HG02588 (cell line): ENCODE measurements around the gene LYPD3.
"Not testable (repeated sequence)": the region's sequence is repeated elsewhere in the genome, so short reads cannot be mapped to it uniquely, and the experiment has no call there.

Experiments used
- ATAC-seq: cut with Tn5 transposase; IDR thresholded peaks from one replicate; pipeline ENCODE4 v1.9.1; 2021; ENCODE audit warnings: mild to moderate bottlenecking, moderate library complexity; ENCODE audit not compliant: unreplicated experiment

Gene LYPD3

DNA sequence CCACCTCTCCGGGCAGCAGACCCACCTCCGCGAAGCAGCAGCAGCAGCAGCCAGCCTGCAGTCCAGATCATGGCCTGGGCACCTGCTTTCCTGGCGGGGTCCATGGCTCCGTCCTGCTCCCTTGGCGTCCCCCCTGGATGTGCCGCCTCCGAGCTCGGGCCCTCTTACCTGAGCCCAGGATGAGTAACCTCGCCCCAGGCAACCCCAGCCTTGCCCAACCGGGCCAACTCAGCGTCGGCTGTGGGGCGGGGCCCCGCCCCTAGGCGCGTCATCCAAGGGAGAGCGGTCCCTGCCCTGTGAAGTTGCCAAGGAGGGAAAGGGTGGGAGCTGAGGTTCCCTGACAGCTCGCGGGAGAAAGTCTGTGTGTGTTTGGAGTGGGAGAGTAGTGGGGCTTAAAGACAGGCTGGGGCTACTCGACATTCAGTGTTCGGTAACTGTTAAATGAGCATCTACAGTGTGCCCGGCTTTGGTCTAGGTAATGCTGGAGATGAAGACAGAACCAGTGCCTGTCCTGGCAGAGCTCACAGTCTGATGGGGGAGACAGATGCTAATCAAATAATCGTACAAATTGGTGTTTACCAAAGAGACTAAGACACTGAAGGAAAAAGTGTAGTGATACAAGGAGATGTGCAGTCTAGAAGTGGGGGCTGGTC lies at the start of gene LYPD3:
Gene LYPD3, minus strand, starts transcription at position 141 of the 653 bp plus-strand sequence. Its CDS starts 37 bp downstream, at position 104.
- ATAC-seq = no peak

DNA sequence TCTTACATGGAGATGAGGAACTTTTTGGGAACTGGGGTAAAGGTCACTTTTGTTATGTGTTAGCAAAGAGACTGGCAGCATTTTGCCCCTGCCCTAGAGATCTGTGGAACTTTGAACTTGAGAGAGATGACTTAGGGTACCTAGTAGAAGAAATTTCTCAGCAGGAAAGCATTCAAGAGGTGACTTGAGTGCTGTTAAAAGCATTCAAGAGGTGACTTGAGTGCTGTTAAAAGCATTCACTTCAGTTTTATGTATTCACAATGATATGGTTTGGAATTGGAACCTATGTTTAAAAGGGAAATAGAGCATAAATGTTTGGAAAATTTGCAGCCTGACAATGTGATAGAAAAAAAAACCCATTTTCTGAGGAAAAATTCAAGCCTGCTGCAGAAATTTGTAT lies 47.0 kb upstream of the LYPD3 start:
- not testable (repeated sequence) for ATAC-seq

DNA sequence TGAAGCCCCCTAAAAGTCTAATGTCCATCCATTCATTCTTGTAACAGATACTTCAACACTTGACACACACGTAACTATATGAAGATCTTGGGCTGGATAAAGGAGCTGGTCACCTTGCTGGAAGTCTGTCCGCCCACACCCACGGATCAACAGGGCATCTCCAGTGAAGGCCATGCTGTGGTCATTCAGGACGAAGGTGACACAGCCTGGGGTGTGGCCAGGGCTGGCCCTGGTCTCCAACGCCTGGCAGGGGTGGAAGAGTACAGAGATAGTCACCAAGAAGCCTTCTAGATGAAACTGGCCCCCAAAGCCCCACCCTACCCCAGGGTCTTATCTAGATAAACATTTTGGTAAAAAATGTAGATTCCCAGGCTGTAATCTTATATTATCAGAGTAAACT lies 45.9 kb upstream of the LYPD3 start:
- no peak for ATAC-seq

DNA sequence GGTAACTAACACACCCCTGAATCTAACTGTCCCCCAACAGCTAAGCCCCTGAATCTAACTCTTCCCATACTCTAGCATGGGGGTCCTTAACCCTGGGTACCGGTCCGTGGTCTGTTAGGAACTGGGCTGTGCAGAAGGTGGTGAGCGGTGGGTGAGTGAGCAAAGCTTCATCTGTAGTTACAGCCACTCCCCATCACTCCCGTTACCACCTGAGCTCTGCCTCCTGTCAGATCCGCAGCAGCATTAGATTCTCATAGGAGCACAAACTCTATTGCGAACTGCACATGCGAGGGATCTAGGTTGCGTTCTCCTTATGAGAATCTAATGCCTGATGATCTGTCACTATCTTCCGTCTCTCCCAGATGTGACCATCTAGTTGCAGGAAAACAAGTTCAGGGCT lies 45.3 kb upstream of the LYPD3 start:
- ATAC-seq = no peak

DNA sequence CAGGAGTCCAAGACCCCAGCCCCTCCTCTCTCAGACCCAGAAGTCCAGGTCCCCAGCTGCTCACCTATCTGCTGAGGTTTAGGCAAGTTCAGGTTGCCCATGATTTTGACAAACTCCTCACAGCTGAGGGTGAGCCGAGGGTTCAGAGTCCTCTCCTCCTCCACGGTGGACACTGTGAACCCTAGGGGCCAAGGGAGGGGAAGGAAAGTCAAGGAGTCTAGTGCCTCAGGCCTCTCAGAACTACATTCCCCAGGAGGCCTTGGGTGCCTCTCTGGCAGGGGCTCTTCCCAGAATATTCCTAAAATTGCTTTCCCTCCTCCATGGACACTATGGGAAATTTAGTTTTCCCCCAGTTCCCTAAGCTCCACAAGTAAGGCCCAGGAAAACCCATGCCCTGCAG lies 42.5 kb upstream of the LYPD3 start:
- no peak for ATAC-seq

DNA sequence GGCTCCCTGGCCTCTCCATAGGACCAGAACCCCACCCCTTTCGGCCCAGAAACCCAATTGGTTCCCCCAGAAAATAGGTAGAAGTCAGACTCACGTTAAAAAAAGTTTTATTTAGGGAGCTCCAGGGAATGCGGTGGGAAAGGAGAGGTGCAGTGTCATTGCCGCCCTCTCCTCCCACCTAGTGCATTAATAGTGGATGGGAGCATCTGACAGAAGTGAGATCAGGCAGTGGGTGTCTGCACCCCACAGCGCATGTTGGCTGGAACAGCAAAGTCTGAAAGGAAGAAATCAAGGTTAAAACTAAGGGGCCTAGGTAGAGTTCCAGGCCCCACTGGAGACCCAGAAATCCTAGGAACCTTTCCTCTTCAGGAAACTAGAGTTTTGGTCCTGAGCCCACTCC lies 41.2 kb upstream of the LYPD3 start:
- no peak for ATAC-seq

DNA sequence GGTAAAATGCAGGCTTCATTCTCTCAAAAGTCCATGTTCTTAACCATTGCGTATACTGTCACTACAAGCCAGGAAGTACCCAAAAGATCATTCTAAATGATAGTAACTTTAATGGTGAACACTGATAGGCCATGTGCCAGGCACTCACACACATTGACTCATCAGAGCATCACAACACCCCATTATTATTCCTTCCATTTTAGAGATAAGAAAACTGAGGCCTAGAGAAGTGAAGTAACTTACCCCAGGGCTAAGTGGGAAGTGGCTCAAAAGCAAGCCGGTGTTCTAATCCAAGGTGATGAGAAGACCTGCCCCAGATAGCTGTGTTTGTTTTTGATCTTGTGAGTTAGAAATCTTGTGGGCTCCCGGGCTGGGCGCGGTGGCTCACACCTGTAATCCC lies 40.5 kb upstream of the LYPD3 start:
- ATAC-seq = no peak

DNA sequence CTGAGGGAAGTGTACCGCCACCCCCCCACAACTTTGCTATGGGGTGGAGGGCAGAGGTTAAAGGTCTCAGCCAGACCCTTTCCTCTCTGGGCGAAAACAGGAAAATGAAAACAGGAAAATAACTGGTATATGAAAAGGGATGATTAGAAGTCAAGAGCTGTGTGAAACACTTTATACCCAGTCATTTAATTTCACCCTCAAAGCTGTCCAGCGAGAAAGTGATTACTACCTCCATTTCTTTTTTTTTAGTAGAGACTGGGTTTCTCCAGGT lies 39.7 kb upstream of the LYPD3 start:
- no peak for ATAC-seq

DNA sequence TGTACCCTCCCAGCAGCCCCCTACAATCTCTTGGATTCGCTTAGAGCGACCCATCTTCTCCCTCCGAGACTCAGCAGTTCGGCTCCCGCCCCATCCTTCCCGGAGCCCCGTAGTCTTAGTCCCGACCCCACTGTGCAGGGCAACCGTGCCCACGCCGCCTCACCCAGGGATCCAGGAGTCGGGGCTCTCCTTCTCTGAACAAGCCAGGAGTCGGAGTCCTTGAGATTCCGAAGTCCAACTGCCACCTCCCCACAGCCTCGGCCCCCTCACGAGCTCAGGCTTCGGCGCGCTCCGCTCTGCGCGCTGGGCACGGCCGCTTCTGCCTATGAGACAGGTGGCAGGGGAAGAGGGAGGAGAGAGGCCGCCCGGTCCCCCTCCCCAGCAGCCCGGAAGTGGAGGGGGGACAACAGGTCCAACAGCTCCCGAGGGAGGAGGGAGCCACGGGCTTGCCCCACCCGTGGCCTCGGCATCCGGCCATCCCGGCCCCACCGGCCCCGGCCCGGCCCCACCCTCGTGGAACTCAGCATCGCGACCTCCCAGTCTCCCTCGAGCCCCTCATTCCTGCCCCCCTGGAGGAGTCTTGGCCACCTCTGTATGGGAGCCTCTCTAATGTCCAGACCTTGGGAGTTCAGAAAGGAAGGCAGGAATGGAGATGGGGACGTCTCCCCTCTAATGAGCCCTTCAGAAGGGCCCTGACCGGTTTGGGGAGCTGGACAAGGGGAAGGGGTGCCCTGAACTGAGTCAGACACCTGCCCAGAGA lies 39.2 kb upstream of the LYPD3 start, which contains the start of gene PHLDB3:
Gene PHLDB3, minus strand, starts transcription at position 321 of the 760 bp plus-strand sequence. CDS start 628 bp downstream, outside the sequence.
- peak; percentile 18 for ATAC-seq

DNA sequence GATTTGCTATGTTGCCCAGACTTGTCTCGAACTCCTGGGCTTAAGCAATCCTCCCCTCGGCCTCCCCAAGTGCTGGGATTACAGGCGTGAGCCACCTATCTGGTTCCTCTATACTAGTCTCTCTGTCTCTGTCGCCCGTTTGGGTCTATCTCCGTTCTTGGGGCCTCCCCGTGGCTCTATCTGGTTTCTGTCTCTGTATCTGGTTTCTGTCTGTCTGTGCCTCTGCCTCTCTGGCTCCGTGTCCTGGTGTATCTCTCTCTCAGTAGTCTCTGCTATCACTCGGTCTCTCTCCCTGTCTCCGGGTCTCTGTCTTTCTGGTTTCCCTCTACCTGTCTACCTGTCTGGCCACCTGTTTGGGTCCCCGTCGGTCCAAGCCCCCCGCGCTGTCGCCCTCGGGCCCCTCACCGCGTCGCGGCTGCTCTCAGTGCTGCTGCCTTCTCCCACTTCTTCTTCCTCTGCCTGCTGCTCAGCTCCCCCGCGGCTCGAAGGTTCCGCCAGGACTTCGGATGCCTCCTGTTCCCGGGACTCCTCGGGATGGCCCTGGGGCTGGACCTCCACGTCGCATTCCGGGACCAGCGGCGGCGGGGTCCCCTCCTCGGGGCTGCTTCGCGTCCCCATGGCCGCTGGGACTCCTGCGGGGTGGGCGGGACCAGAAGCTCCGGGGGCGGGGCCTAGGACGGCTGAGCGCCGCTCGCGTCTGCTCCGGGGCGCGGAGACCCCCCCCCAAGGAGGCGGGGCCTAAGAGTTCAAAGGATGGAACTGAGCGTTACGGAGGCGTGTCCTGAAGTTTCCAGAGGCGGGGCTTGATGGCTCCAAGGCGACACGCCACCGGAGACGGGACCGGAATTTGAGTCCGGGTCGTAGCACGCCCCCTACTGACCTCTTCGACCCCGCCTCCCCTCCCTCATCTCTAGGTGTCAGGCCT lies 38.4 kb upstream of the LYPD3 start:
- ATAC-seq = peak; percentile 85

DNA sequence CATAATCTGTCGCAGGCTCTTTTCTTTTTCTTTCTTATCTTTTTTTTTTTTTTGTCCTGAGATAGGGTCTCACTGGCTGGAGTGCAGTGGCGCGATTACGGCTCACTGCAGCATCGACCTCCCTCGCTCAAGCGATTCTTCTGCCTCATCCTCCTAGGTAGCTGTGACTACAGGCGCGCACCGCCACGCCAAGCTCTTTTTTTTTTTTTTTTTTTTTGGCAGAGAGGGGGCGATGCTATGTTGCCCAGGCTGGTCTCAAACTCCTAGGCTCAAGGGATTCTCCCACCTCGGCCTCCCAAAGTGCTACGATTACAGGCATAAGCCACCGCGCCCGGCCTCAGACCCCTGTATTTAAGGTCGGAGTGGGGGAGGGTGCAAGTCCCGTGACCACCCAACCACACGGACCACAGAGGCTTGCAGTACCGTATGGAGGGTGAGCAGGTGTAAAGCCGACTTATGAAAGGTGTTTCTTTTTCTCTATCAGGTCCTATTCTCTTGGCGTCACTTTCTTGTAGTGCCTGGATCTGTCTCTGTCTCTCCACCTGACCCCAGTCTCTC lies 37.1 kb upstream of the LYPD3 start:
- ATAC-seq = no peak

DNA sequence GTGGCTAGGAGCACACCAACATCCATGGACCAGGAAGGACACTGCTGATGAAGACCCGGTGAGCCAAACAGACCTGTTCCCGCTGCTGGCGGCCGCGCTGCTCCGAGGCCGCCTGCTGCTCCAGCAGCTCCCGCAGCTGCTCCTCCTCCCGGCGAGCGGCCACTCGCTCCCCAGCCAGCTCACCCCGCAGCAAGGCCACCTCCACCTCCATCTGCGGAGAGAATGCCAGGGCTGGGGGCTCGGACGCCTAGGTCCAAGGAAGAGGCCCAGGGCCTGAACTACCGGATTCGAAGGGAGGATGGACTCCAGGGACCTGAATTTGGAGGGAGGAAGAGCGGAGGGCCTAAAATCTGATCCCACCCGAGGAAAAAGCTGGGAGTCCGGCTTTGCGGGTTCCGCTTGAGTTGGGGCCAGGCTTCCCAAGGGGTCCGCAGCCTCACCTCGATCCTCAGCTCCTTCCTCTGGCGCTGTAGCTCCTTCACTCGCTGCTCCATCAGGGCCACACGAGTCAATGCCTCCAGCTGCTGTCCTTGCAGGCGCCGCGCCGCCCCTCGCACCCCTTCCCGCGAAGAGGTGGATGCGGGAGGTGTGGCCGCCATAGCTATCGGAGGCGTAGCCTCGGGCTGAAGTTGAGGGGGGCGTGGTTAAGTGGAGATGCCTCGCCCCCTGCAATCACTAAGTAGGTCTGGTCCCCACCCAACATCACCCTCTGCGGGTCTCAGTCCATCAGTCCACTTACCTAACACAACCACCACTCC lies 36.4 kb upstream of the LYPD3 start:
- no peak for ATAC-seq

DNA sequence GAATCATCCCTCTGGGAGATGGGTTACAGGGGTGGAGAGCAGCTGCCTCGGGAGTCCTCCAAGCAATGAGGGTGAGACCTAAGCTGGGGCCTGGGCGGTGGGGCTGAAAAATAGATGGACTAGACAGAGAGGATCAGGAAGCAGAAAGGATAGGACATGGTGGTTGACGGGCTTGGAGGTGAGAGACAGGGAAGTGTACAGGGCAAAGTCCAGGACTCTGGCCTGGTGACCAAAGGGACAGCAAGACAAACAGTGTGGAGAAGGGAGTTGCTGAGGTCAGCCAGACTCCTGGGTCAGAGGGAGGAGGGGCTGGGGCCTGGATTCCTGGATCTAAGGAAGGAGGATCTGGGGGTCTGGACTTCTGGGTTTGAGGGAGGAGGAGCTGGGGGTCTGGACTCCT lies 33.6 kb upstream of the LYPD3 start:
- no peak for ATAC-seq

DNA sequence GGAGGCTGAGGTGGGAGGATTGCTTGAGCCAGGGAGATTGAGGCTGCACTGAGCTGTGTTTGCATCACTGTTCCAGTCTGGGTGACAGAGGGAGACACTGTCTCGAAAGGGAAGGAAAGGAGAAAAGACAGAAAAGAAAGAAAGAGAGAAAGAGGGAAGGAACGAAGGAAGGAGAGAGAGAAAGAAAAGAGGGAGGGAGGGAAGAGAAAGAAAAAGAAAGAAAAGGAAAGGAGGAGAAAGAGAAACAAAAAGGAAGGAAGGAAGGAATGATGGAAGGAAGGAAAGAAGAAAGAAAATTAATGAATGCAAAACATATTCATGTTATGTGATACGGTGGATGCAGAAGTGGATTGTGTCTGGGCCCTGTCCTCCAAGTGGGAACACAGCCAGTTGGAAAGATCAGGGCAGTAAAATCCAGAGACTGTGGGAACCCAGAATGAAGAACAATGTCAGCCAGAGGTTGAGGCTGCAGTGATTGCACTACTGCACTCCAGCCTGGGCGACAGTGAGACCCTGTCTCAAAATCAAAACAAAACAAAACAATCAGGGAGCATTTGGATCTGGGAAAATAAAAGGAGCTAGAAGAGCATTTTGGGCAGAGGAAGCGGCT lies 32.9 kb upstream of the LYPD3 start:
- ATAC-seq = no peak

DNA sequence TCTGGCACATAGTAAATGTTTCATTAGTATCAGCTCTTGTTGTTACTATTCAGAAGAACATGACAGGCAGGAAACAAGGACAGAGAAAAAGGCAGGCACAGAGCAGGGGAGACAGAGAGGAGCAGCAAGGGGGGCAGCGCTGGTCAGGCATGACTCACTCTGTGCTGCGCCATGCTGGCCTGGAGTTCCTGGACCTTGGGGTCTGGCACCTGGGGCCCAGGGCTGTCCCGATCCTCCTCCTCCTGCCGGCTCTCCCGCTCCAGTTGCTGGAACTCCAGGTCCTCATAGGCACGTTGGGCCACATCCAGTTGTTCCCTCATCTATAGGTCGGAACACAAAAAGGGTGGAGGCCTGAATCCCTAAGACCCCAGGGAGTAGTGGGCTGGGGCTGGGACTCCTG lies 31.6 kb upstream of the LYPD3 start:
- ATAC-seq = no peak

DNA sequence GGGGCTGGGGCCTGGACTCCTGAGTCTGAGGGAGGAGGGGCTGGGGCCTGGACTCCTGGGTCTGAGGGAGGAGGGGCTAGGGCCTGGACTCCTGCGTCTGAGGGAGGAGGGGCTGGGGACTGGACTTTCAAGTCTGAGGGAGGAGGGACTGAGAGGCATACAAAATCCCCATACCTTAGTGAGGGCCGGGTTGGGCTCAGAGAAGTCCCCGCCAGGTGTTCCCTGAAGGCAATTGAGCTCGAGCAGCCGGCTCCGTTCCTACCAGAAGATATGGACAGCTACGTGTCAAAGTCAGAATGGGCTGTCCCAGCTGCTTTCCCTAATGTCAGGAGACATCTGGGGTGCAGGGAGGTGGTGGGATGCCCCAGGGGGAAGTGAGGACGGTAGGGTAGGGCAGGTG lies 29.7 kb upstream of the LYPD3 start:
- ATAC-seq = no peak

DNA sequence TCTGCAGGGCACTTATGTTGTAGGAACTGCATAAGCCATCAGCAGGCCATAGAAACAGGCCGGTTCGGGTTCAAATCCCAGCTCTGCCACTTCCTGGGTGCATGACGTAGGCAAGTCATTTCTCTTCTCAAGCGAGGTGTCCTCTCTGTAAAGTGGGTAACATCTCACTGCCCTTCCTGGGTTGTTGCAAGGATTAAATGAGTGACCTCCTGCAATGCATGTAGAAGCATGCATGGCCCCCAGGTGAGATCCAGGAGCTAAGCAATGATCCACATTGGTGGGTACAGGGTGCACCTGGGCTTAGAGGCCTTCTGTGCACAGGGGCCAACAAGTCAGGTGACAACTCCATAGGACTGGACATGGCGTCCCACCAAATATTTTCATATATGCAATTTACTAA lies 25.4 kb upstream of the LYPD3 start:
- ATAC-seq = no peak

DNA sequence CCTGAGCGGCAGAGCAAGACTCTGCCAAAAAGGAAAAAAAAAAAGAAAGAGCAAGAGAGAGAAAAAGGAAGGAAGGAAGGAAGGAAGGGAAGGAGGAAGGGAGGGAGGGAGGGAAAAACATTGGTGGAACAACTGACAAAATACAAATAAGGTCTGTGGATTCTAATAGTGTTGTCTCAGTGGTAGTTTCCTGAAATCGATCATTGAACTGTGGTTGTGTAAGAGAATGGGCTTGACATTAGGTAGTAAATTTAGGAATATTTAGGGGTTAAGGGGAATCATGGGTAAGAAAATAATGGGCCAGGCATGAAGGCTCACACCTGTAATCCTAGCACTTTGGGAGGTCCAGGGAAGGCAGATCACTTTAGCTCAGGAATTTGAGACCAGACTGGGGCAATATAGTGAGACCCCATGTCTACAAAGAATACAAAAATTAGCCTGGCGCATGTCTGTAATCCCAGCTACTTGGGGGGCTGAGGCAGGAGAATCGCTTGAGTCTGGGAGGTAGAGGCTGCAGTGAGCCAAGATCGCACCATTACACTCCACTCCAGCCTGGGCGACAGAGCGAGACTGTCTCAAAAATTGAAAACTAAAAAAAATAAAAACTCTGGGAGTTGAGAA lies 24.7 kb upstream of the LYPD3 start:
- ATAC-seq = no peak

DNA sequence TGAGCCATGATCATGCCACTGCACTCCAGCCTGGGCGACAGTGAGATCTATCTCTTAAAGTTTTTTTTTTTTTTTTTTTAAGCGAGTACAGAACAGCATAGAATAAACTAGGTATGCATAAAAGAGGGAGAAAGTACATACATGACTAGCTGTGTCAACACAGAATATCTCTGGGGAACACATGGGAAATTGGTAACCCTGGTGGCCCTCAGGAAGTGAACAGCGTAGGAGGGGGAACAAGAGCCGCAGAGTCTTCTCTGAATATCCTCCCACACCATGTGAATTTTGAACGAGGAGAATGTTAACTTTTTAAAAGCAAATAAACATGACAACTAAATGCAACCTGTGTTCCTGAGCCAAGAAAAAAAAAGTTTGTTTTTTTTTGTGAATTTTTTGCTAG lies 23.9 kb upstream of the LYPD3 start:
- ATAC-seq = no peak

DNA sequence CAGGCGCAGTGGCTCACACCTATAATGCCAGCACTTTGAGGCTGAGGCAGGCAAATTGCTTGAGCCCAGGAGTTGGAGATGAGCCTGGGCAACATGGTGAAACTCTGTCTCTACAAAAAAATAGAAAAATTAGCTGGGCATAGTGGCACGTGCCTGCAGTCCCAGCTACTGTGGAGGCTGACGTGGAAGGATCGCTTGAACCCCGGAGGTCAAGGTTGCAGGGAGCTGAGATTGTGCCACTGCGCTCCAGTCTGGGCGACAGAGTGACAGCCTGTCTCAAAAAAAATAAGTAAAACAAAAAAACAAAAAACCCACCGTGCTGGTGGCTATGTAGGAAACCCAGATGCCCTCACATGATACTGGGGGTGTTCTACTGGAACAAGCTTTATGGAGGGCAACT lies 22.8 kb upstream of the LYPD3 start:
- ATAC-seq = no peak
